SJSA1 (cell line): ENCODE measurements around the gene ANXA2R. TPM values are rescaled to one million over a fixed set of nuclear protein-coding genes. Genes with fewer than 3 reads are reported as not detected.
"Not testable (repeated sequence)": the region's sequence is repeated elsewhere in the genome, so short reads cannot be mapped to it uniquely, and the experiment has no call there.

ENCODE experiments used
- DNase-seq, 2 experiments: peaks; one replicate each; pipeline ENCODE4 v3.0.0-alpha.2; 2015 to 2020; ENCODE audit warnings: low spot score in 2 of 2, low read depth in 1 of 2
- H3K27ac ChIP-seq: fragments of 250-450 bp; sonication (Bioruptor Pico); 2 replicates; pipeline ENCODE4 v1.5.1; 2020; ENCODE audit warnings: mild to moderate bottlenecking, moderate library complexity
- H3K27me3 ChIP-seq: fragments of 250-450 bp; sonication (Bioruptor Pico); replicated peaks from 2 replicates; pipeline ENCODE4 v1.5.1; 2020; ENCODE audit warnings: mild to moderate bottlenecking, moderate library complexity
- H3K36me3 ChIP-seq: fragments of 250-450 bp; sonication (Bioruptor Pico); 2 replicates; pipeline ENCODE4 v1.5.1; 2020; ENCODE audit warnings: mild to moderate bottlenecking
- H3K4me1 ChIP-seq: fragments of 250-450 bp; sonication (Bioruptor Pico); replicated peaks from 2 replicates; pipeline ENCODE4 v1.6.1; 2021; ENCODE audit warnings: mild to moderate bottlenecking
- H3K4me3 ChIP-seq: fragments of 250-450 bp; sonication (Bioruptor Pico); 2 replicates; pipeline ENCODE4 v1.5.1; 2020; ENCODE audit warnings: mild to moderate bottlenecking
- H3K9me3 ChIP-seq: fragments of 250-450 bp; sonication (Bioruptor Pico); replicated peaks from 2 replicates; pipeline ENCODE4 v1.5.1; 2020; ENCODE audit warnings: mild to moderate bottlenecking
- total RNA-seq: library from RNA; depleted of rRNA; stranded (reverse); fragments of >200 nt; shearing (Covaris generic); gene quantifications from 2 replicates; pipeline ENCODE4 v1.2.3, GENCODE V29; 2014

The ANXA2R gene
- total RNA-seq, 1 experiment from 2014 or later: 1.4 TPM

GRCh38 chr5:43066799-43067741 is 27.0 kb upstream of the ANXA2R start:
- Histone ChIP-seq H3K27ac (peak overlapping the region; percentile 98), H3K9me3 (no peaks in the 10 kb centered on the region), H3K27me3 (no peaks in the 10 kb centered on the region), H3K4me3 (peak overlapping the region; percentile 70), H3K4me1 (peaks cover 32% of the 10 kb centered on the region), H3K36me3 (peaks cover 34% of the 10 kb centered on the region)
- peak; percentile 92 to 94 for DNase-seq

- DNase-seq: peak; percentile 71 to 78
These were observed 26.1 kb upstream of the ANXA2R start for GRCh38 chr5:43065948-43066798.

GRCh38 chr5:43065387-43065947 is 25.3 kb upstream of the ANXA2R start:
- H3K9me3 ChIP-seq: no peaks in the 10 kb centered on the region
- H3K27ac ChIP-seq: peak overlapping the region; percentile 98
- H3K36me3 ChIP-seq: peaks cover 23% of the 10 kb centered on the region
- peak in 1 of 2 experiments; percentile 57 for DNase-seq
- H3K27me3 ChIP-seq: no peaks in the 10 kb centered on the region
- peak overlapping the region; percentile 70 for H3K4me3 ChIP-seq
- H3K4me1 ChIP-seq: peaks cover 39% of the 10 kb centered on the region

More at GRCh38 chr5:43065948-43066798, 26.1 kb upstream of the ANXA2R start:
- Histone ChIP-seq H3K27ac (peak overlapping the region; percentile 98), H3K9me3 (no peaks in the 10 kb centered on the region), H3K27me3 (no peaks in the 10 kb centered on the region), H3K4me3 (peak overlapping the region; percentile 70), H3K4me1 (peaks cover 37% of the 10 kb centered on the region), H3K36me3 (peaks cover 30% of the 10 kb centered on the region)

- Histone ChIP-seq H3K27me3 (no peaks in the 10 kb centered on the region), H3K27ac (peak overlapping the region; percentile 98), H3K36me3 (peaks cover 26% of the 10 kb centered on the region; the same call in 1 of the 2 replicates), H3K9me3 (no peaks in the 10 kb centered on the region), H3K4me1 (peaks cover 40% of the 10 kb centered on the region), H3K4me3 (no peak overlapping the region; the same call in 1 of the 2 replicates)
- peak; percentile 55 to 66 for DNase-seq
These were observed 23.6 kb upstream of the ANXA2R start for GRCh38 chr5:43063721-43064171.

GRCh38 chr5:43061352-43062075 is 21.4 kb upstream of the ANXA2R start:
- Histone ChIP-seq H3K27ac (no peak overlapping the region), H3K4me3 (no peak overlapping the region), H3K4me1 (peaks cover 45% of the 10 kb centered on the region), H3K27me3 (no peaks in the 10 kb centered on the region), H3K9me3 (no peaks in the 10 kb centered on the region), H3K36me3 (peaks cover 16% of the 10 kb centered on the region; the same call in 1 of the 2 replicates)
- no peak for DNase-seq

GRCh38 chr5:43060020-43060419 is 19.9 kb upstream of the ANXA2R start:
- H3K36me3 ChIP-seq: peaks cover 11% of the 10 kb centered on the region; the same call in 1 of the 2 replicates
- DNase-seq, H3K4me3 ChIP-seq, H3K9me3 ChIP-seq, H3K27ac ChIP-seq, H3K27me3 ChIP-seq: not testable (repeated sequence)
- H3K4me1 ChIP-seq: peaks cover 45% of the 10 kb centered on the region

- not testable (repeated sequence) for H3K4me3 ChIP-seq
- Histone ChIP-seq H3K36me3 (peaks cover 24% of the 10 kb centered on the region), H3K4me1 (peaks cover 26% of the 10 kb centered on the region)
These were observed 15.0 kb upstream of the ANXA2R start for GRCh38 chr5:43055098-43055497.

GRCh38 chr5:43051684-43052083 is 11.6 kb upstream of the ANXA2R start:
- no peaks in the 10 kb centered on the region for H3K27me3 ChIP-seq
- DNase-seq: no peak
- no peaks in the 10 kb centered on the region for H3K4me1 ChIP-seq
- H3K9me3 ChIP-seq: no peaks in the 10 kb centered on the region
- no peak overlapping the region for H3K27ac ChIP-seq
- H3K4me3 ChIP-seq: no peak overlapping the region
- peaks cover 18% of the 10 kb centered on the region for H3K36me3 ChIP-seq

More at GRCh38 chr5:43055098-43055497, 15.0 kb upstream of the ANXA2R start:
- not testable (repeated sequence) for DNase-seq, H3K9me3 ChIP-seq, H3K27ac ChIP-seq, H3K27me3 ChIP-seq

GRCh38 chr5:43050384-43050783 is 10.3 kb upstream of the ANXA2R start:
- H3K4me3 ChIP-seq: no peak overlapping the region
- peaks cover 18% of the 10 kb centered on the region for H3K36me3 ChIP-seq
- 0 out of 2 replicates have a peak, but pooled peaks cover 4% of the 10 kb centered on the region for H3K4me1 ChIP-seq
- H3K9me3 ChIP-seq: no peaks in the 10 kb centered on the region
- no peak overlapping the region for H3K27ac ChIP-seq
- no peaks in the 10 kb centered on the region for H3K27me3 ChIP-seq
- no peak for DNase-seq

- no peak overlapping the region for H3K4me3 ChIP-seq
- H3K27ac ChIP-seq: no peak overlapping the region
- H3K9me3 ChIP-seq: no peaks in the 10 kb centered on the region
- peaks cover 18% of the 10 kb centered on the region for H3K36me3 ChIP-seq
- 0 out of 2 replicates have a peak, but pooled peaks cover 4% of the 10 kb centered on the region for H3K4me1 ChIP-seq
- no peak for DNase-seq
- no peaks in the 10 kb centered on the region for H3K27me3 ChIP-seq
These were observed 9.1 kb upstream of the ANXA2R start for GRCh38 chr5:43049236-43049635.

- no peak overlapping the region for H3K27ac ChIP-seq
- 0 out of 2 replicates have a peak, but pooled peaks cover 4% of the 10 kb centered on the region for H3K4me1 ChIP-seq
- no peak for DNase-seq
- H3K27me3 ChIP-seq: no peaks in the 10 kb centered on the region
- H3K36me3 ChIP-seq: peaks cover 9% of the 10 kb centered on the region; the same call in 1 of the 2 replicates
- H3K9me3 ChIP-seq: no peaks in the 10 kb centered on the region
- H3K4me3 ChIP-seq: no peak overlapping the region
These were observed 6.4 kb upstream of the ANXA2R start for GRCh38 chr5:43046474-43046873.

GRCh38 chr5:43045236-43045635 is 5.1 kb upstream of the ANXA2R start:
- no peaks in the 10 kb centered on the region for H3K27me3 ChIP-seq
- H3K36me3 ChIP-seq: peaks cover 5% of the 10 kb centered on the region; the same call in 1 of the 2 replicates
- H3K9me3 ChIP-seq: no peaks in the 10 kb centered on the region
- no peak for DNase-seq
- H3K4me1 ChIP-seq: 0 out of 2 replicates have a peak, but pooled peaks cover 4% of the 10 kb centered on the region
- no peak overlapping the region for H3K27ac ChIP-seq
- H3K4me3 ChIP-seq: no peak overlapping the region
